Brain microvascular endothelial cell (primary cell): ENCODE measurements around the gene RNF113B.

Experiments used
- DNase-seq: peaks from one replicate; pipeline ENCODE4 v3.0.0-alpha.2; 2020
- H3K27ac ChIP-seq: fragments of 250-450 bp; sonication (Bioruptor Pico); 2 replicates; pipeline ENCODE4 v1.5.1; 2020; ENCODE audit warnings: mild to moderate bottlenecking, moderate library complexity
- H3K27me3 ChIP-seq: fragments of 250-450 bp; sonication (Bioruptor Pico); replicated peaks from 2 replicates; pipeline ENCODE4 v1.5.1; 2020; ENCODE audit warnings: mild to moderate bottlenecking
- H3K36me3 ChIP-seq: fragments of 250-450 bp; sonication (Bioruptor Pico); replicated peaks from 2 replicates; pipeline ENCODE4 v1.5.1; 2020; ENCODE audit warnings: mild to moderate bottlenecking
- H3K4me3 ChIP-seq: 2 replicates; pipeline ENCODE4 v1.5.1; 2011; ENCODE audit warnings: low read depth, mild to moderate bottlenecking, control low read depth, low read length, moderate library complexity
- in situ Hi-C: cut with HindIII; loops from 2 replicates; pipeline ENCODE4 v1.10.0; 2017; ENCODE audit warnings: low sequenced_read_pairs, low pct_ligation_motif_present
- TF ChIP-seq, protein P1 (sequence below): IDR thresholded peaks from 2 replicates; pipeline ENCODE4 v1.5.1; 2011; ENCODE audit warnings: low read depth, mild to moderate bottlenecking, moderate library complexity, low read length, control low read depth, inconsistent platforms; ENCODE audit errors: missing control alignments

Gene RNF113B

GRCh38 chr13:98203646-98204326 lies 26.7 kb upstream of the RNF113B start:
- H3K36me3 ChIP-seq = no peaks in the 10 kb centered on the region
- in situ Hi-C loops = no loop called here
- H3K27ac ChIP-seq = no peak overlapping the region
- DNase-seq = no peak
- no peaks in the 10 kb centered on the region for H3K27me3 ChIP-seq
- no peak overlapping the region for H3K4me3 ChIP-seq
- TF ChIP-seq, protein P1, sequence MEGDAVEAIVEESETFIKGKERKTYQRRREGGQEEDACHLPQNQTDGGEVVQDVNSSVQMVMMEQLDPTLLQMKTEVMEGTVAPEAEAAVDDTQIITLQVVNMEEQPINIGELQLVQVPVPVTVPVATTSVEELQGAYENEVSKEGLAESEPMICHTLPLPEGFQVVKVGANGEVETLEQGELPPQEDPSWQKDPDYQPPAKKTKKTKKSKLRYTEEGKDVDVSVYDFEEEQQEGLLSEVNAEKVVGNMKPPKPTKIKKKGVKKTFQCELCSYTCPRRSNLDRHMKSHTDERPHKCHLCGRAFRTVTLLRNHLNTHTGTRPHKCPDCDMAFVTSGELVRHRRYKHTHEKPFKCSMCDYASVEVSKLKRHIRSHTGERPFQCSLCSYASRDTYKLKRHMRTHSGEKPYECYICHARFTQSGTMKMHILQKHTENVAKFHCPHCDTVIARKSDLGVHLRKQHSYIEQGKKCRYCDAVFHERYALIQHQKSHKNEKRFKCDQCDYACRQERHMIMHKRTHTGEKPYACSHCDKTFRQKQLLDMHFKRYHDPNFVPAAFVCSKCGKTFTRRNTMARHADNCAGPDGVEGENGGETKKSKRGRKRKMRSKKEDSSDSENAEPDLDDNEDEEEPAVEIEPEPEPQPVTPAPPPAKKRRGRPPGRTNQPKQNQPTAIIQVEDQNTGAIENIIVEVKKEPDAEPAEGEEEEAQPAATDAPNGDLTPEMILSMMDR = no peak

DNA sequence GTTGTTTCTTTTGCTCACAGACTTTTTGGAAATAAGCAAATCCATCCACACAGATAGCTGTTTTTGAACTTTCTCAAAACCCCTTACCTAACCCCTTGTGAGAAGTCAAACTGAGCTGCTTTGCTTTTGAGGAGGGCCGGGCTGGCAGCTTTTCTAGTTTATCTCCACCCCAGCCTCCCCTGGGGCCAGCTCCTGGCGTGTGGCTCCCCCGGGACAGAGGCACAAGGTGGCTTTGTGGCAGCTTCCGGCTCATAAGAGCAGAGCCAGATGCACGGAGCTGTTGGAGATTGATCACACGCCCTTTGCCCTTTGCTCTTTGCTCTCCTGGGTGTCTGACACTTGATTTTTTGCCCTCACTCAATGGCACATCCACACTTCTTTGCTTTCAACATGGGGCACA lies 24.9 kb upstream of the RNF113B start:
- no peak for DNase-seq
- in situ Hi-C loops = no loop called here
- H3K36me3 ChIP-seq = no peaks in the 10 kb centered on the region
- H3K4me3 ChIP-seq = no peak overlapping the region
- H3K27me3 ChIP-seq = no peaks in the 10 kb centered on the region
- H3K27ac ChIP-seq = no peak overlapping the region
- TF ChIP-seq, protein P1 = no peak

GRCh38 chr13:98201189-98201588 lies 24.1 kb upstream of the RNF113B start:
- Histone ChIP-seq H3K4me3 (no peak overlapping the region), H3K36me3 (no peaks in the 10 kb centered on the region), H3K27me3 (no peaks in the 10 kb centered on the region), H3K27ac (no peak overlapping the region)
- TF ChIP-seq, protein P1 = no peak
- no peak for DNase-seq
- in situ Hi-C loops = no loop called here

DNA sequence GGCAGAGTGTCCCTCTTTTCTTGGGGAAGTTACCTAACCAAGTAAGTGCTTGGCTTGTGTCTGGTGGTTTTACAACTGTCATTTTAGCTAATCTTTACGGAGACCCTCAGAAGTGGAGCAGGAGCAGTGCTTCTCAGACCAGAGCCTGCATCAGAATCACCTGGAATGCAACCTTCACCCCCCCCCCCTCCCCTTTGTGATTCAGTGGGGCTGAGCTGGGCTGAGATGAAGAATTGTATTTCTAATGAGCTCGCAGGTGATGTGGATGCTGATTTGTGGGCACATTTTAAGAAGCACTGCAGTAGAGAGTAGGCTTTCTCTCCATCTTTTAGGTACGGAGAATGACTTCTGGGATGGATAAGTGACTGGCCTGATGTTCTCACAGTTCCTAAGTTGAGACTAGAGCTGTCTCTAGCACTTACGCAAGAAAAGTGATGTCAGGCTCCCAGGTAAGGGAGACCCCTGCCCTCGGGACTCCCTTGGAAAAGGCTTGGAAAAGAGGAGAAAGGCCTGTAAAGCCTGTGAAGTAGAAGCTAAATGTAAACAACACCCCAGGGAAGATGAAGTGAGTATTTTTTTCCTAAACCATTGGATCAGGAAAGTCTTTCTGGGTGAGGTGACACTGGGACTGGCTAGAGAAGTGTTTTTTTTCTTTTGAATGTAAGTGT lies 23.3 kb upstream of the RNF113B start:
- no peak for DNase-seq

DNA sequence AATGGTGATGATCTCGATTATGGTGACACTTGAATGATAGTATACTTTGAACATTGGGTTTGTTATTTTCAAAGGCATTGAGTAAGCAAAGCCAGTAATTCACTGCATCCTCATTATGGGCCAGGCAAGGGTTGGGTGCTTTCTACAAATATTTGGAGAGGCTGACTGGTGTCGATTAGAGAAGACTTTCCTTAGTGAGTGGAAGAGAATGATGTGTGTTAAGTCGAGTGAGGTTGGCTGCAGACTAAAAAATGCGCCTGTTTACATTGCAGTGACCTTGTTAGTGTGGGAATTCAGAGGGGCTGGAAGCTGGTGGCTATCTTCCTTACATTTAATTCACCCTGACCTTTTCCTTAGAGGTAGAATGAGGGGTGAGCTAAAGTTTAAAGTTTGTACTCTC lies 22.4 kb upstream of the RNF113B start:
- no peak overlapping the region for H3K27ac ChIP-seq
- TF ChIP-seq, protein P1 = no peak
- in situ Hi-C loops = no loop called here
- no peak overlapping the region for H3K4me3 ChIP-seq
- no peaks in the 10 kb centered on the region for H3K36me3 ChIP-seq
- no peak for DNase-seq
- no peaks in the 10 kb centered on the region for H3K27me3 ChIP-seq

More for the DNA sequence above, 23.3 kb upstream of the RNF113B start:
- H3K27me3 ChIP-seq = no peaks in the 10 kb centered on the region
- H3K4me3 ChIP-seq = no peak overlapping the region
- in situ Hi-C loops = no loop called here
- H3K27ac ChIP-seq = no peak overlapping the region
- TF ChIP-seq, protein P1 = no peak
- no peaks in the 10 kb centered on the region for H3K36me3 ChIP-seq
